ENCODE data around the gene FAXDC2.

FAXDC2 gene

DNA sequence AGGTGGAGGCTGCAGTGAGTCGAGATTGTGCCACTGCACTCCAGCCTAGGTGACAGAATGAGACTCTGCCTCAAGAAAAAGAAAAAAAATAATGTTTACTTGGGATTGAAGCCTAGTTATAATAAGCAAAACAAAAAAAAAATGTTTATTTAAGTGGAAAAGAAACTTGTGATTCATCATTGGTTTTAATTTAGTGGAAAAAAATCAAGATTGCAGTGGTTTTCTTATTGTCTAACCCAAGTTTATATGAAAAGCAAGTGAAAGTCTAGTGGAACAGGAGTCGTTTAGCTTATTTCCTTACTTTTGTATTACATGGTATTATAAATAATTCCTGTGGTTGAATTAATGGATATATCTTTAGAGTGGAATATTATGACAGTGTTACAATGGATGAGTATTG, 16.4 kb upstream of the FAXDC2 start:
- no peak overlapping the region for H2BK12ac ChIP-seq (ENCODE audit: low read length in 2 of 2)
- H3K9me3 ChIP-seq (ENCODE audit: control insufficient read depth, low read length) = no peaks in the 10 kb centered on the region
- H3K4ac ChIP-seq (ENCODE audit: low read depth in 1 of 2, low read length in 2 of 2) = no peak overlapping the region
- H3K27ac ChIP-seq (ENCODE audit: low read length, poor library complexity, severe bottlenecking) = no peak overlapping the region
- H3K36me3 ChIP-seq (ENCODE audit: control insufficient read depth in 1 of 2, insufficient read depth in 2 of 2, low read depth in 1 of 2, low read length in 2 of 2) = peaks cover 31 to 73% of the 10 kb centered on the region in 2 experiments
- H4K8ac ChIP-seq (ENCODE audit: low read length) = no peak overlapping the region
- H4K91ac ChIP-seq (ENCODE audit: low read length) = no peak overlapping the region
- H2BK120ac ChIP-seq (ENCODE audit: low read depth, low read length) = no peak overlapping the region
- no peak overlapping the region for H3K18ac ChIP-seq (ENCODE audit: low read depth in 1 of 2, low read length in 2 of 2)
- peaks cover 21% of the 10 kb centered on the region for H3K79me1 ChIP-seq (replicated peaks; ENCODE audit: low read length, poor library complexity, severe bottlenecking)
- no peak overlapping the region for H3K9ac ChIP-seq (ENCODE audit: low read length)
- H2BK15ac ChIP-seq (ENCODE audit: low read depth, poor library complexity, severe bottlenecking) = no peak overlapping the region
- H3K4me2 ChIP-seq (ENCODE audit: low read length, poor library complexity, severe bottlenecking) = no peak overlapping the region
- H3K27me3 ChIP-seq (ENCODE audit: control insufficient read depth in 1 of 2, insufficient read depth in 1 of 2, low read length in 2 of 2) = no peaks in the 10 kb centered on the region
- no peak overlapping the region for H3K23ac ChIP-seq (ENCODE audit: low read length in 2 of 2)
- H2AFZ ChIP-seq (ENCODE audit: low read depth, low read length) = no peak overlapping the region
- DNase-seq = no peak
- H3K4me3 ChIP-seq (ENCODE audit: insufficient read depth in 1 of 2, low read depth in 1 of 2, low read length in 2 of 2) = no peak overlapping the region
- 100% methylated on average over 1 of the region's 2 CpGs for WGBS
- H2AK5ac ChIP-seq (ENCODE audit: low read length, severe bottlenecking) = no peak overlapping the region
- no peak overlapping the region for H3K14ac ChIP-seq (ENCODE audit: low read length in 2 of 2)
- no peak overlapping the region for H2BK5ac ChIP-seq (ENCODE audit: low read depth, low read length, poor library complexity, severe bottlenecking)
- H3K4me1 ChIP-seq (ENCODE audit: control insufficient read depth, insufficient read depth, low read depth, low read length) = peaks cover 2% of the 10 kb centered on the region

DNA sequence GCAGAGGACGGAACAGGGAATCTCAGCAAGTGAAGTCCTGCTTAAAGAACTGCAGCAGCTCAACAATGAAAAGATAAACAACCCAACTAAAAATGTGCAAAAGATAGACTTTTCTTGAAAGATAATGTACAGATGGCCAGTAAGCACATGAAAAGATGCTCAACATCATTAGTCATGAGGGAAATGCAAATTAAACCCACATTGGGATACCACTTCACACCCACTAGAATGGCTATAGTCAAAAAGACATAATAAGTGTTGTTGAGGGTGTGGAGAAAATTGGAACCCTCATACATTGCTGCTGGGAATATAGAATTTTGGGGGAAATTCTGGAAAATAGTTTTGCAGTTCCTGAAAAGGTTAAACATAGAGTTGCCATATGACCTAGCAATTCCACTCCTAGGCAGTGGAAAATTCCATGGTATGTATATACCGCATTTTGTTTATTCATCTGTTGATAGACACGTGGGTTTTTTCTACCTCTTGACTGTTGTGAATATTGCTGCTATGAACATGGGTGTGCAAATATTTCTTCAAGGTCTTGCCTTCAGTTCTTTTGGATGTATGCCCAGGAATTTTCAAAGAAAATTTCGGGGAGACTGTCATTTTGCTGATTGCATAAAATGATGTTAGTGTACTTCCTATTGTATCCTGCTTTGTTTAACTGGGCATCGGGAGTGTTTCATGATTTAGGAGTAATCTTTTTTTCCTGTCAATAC, 15.2 kb upstream of the FAXDC2 start:
- no peak overlapping the region for H2AK5ac ChIP-seq (ENCODE audit: low read length, severe bottlenecking)
- H3K27ac ChIP-seq (ENCODE audit: low read length, poor library complexity, severe bottlenecking) = no peak overlapping the region
- H4K91ac ChIP-seq (ENCODE audit: low read length) = no peak overlapping the region
- H3K4ac ChIP-seq (ENCODE audit: low read depth in 1 of 2, low read length in 2 of 2) = no peak overlapping the region
- no peak overlapping the region for H2BK5ac ChIP-seq (ENCODE audit: low read depth, low read length, poor library complexity, severe bottlenecking)
- peak; percentile 23 for DNase-seq
- WGBS = 85% methylated on average over 5 of the region's 5 CpGs
- H3K9me3 ChIP-seq (ENCODE audit: control insufficient read depth, low read length) = no peaks in the 10 kb centered on the region
- H2BK15ac ChIP-seq (ENCODE audit: low read depth, poor library complexity, severe bottlenecking) = no peak overlapping the region
- peaks cover 19% of the 10 kb centered on the region for H3K79me1 ChIP-seq (replicated peaks; ENCODE audit: low read length, poor library complexity, severe bottlenecking)
- peaks cover 4% of the 10 kb centered on the region for H3K4me1 ChIP-seq (ENCODE audit: control insufficient read depth, insufficient read depth, low read depth, low read length)
- H3K36me3 ChIP-seq (ENCODE audit: control insufficient read depth in 1 of 2, insufficient read depth in 2 of 2, low read depth in 1 of 2, low read length in 2 of 2) = peaks cover 31 to 61% of the 10 kb centered on the region in 2 experiments
- H3K18ac ChIP-seq (ENCODE audit: low read depth in 1 of 2, low read length in 2 of 2) = no peak overlapping the region
- H4K8ac ChIP-seq (ENCODE audit: low read length) = no peak overlapping the region
- no peak overlapping the region for H3K23ac ChIP-seq (ENCODE audit: low read length in 2 of 2)
- no peaks in the 10 kb centered on the region for H3K27me3 ChIP-seq (ENCODE audit: control insufficient read depth in 1 of 2, insufficient read depth in 1 of 2, low read length in 2 of 2)
- H2AFZ ChIP-seq (ENCODE audit: low read depth, low read length) = no peak overlapping the region
- no peak overlapping the region for H3K9ac ChIP-seq (ENCODE audit: low read length)
- no peak overlapping the region for H3K14ac ChIP-seq (ENCODE audit: low read length in 2 of 2)
- H3K4me3 ChIP-seq (ENCODE audit: insufficient read depth in 1 of 2, low read depth in 1 of 2, low read length in 2 of 2) = no peak overlapping the region
- no peak overlapping the region for H3K4me2 ChIP-seq (ENCODE audit: low read length, poor library complexity, severe bottlenecking)
- H2BK12ac ChIP-seq (ENCODE audit: low read length in 2 of 2) = no peak overlapping the region
- no peak overlapping the region for H2BK120ac ChIP-seq (ENCODE audit: low read depth, low read length)

GRCh38 chr5:154863291-154864080, 13.1 kb upstream of the FAXDC2 start:
- peaks cover 9% of the 10 kb centered on the region for H3K79me1 ChIP-seq (replicated peaks; ENCODE audit: low read length, poor library complexity, severe bottlenecking)
- no peak overlapping the region for H3K4ac ChIP-seq (ENCODE audit: low read depth in 1 of 2, low read length in 2 of 2)
- no peak overlapping the region for H3K27ac ChIP-seq (ENCODE audit: low read length, poor library complexity, severe bottlenecking)
- no peak overlapping the region for H2AFZ ChIP-seq (ENCODE audit: low read depth, low read length)
- H2BK12ac ChIP-seq (ENCODE audit: low read length in 2 of 2) = no peak overlapping the region
- no peak for DNase-seq
- H3K18ac ChIP-seq (ENCODE audit: low read depth in 1 of 2, low read length in 2 of 2) = no peak overlapping the region
- H3K4me1 ChIP-seq (ENCODE audit: control insufficient read depth, insufficient read depth, low read depth, low read length) = peaks cover 7% of the 10 kb centered on the region
- no peak overlapping the region for H4K8ac ChIP-seq (ENCODE audit: low read length)
- no peak overlapping the region for H4K91ac ChIP-seq (ENCODE audit: low read length)
- no peak overlapping the region for H2BK5ac ChIP-seq (ENCODE audit: low read depth, low read length, poor library complexity, severe bottlenecking)
- no peak overlapping the region for H2BK15ac ChIP-seq (ENCODE audit: low read depth, poor library complexity, severe bottlenecking)
- H3K23ac ChIP-seq (ENCODE audit: low read length in 2 of 2) = no peak overlapping the region
- H3K27me3 ChIP-seq (ENCODE audit: control insufficient read depth in 1 of 2, insufficient read depth in 1 of 2, low read length in 2 of 2) = no peaks in the 10 kb centered on the region
- H3K14ac ChIP-seq (ENCODE audit: low read length in 2 of 2) = no peak overlapping the region
- H2AK5ac ChIP-seq (ENCODE audit: low read length, severe bottlenecking) = no peak overlapping the region
- H2BK120ac ChIP-seq (ENCODE audit: low read depth, low read length) = no peak overlapping the region
- no peak overlapping the region for H3K4me2 ChIP-seq (ENCODE audit: low read length, poor library complexity, severe bottlenecking)
- WGBS = 94% methylated on average over 6 of the region's 7 CpGs
- H3K9me3 ChIP-seq (ENCODE audit: control insufficient read depth, low read length) = no peaks in the 10 kb centered on the region
- H3K36me3 ChIP-seq (ENCODE audit: control insufficient read depth in 1 of 2, insufficient read depth in 2 of 2, low read depth in 1 of 2, low read length in 2 of 2) = peaks cover 17 to 48% of the 10 kb centered on the region in 2 experiments
- no peak overlapping the region for H3K4me3 ChIP-seq (ENCODE audit: insufficient read depth in 1 of 2, low read depth in 1 of 2, low read length in 2 of 2)
- no peak overlapping the region for H3K9ac ChIP-seq (ENCODE audit: low read length)

DNA sequence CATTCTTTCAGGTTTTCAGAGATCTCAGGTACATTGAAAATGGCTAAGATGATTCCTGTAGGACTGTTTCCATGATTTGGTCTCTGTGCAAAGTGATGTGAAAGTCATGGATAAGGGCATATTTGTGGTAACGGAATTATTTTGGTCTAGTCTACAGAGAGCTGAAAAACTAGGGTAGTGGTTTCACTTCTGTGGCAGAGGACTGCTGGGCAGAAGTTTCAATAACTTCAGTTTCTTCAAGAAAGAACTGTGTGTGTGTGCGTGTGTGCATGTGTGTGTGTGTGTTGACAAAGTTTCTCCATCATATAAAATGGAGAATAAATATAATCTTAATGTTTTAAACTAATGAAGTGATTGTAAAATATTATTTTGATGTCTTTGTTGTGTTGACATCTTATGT, 12.4 kb upstream of the FAXDC2 start:
- Histone ChIP-seq H3K4ac (ENCODE audit: low read depth in 1 of 2, low read length in 2 of 2) (no peak overlapping the region), H2BK15ac (ENCODE audit: low read depth, poor library complexity, severe bottlenecking) (no peak overlapping the region), H2BK5ac (ENCODE audit: low read depth, low read length, poor library complexity, severe bottlenecking) (no peak overlapping the region), H3K4me1 (ENCODE audit: control insufficient read depth, insufficient read depth, low read depth, low read length) (peaks cover 7% of the 10 kb centered on the region), H2AK5ac (ENCODE audit: low read length, severe bottlenecking) (peak overlapping the region; percentile 28), H3K36me3 (ENCODE audit: control insufficient read depth in 1 of 2, insufficient read depth in 2 of 2, low read depth in 1 of 2, low read length in 2 of 2) (peaks cover 16 to 46% of the 10 kb centered on the region in 2 experiments), H3K18ac (ENCODE audit: low read depth in 1 of 2, low read length in 2 of 2) (no peak overlapping the region), H3K4me2 (ENCODE audit: low read length, poor library complexity, severe bottlenecking) (no peak overlapping the region), H3K79me1 (replicated peaks; ENCODE audit: low read length, poor library complexity, severe bottlenecking) (peaks cover 9% of the 10 kb centered on the region), H2BK12ac (ENCODE audit: low read length in 2 of 2) (no peak overlapping the region), H3K4me3 (ENCODE audit: insufficient read depth in 1 of 2, low read depth in 1 of 2, low read length in 2 of 2) (no peak overlapping the region), H3K14ac (ENCODE audit: low read length in 2 of 2) (no peak overlapping the region), H4K91ac (ENCODE audit: low read length) (no peak overlapping the region), H3K27me3 (ENCODE audit: control insufficient read depth in 1 of 2, insufficient read depth in 1 of 2, low read length in 2 of 2) (no peaks in the 10 kb centered on the region), H3K23ac (ENCODE audit: low read length in 2 of 2) (no peak overlapping the region), H2BK120ac (ENCODE audit: low read depth, low read length) (no peak overlapping the region), H2AFZ (ENCODE audit: low read depth, low read length) (no peak overlapping the region), H3K9me3 (ENCODE audit: control insufficient read depth, low read length) (no peaks in the 10 kb centered on the region), H3K27ac (ENCODE audit: low read length, poor library complexity, severe bottlenecking) (no peak overlapping the region), H4K8ac (ENCODE audit: low read length) (no peak overlapping the region), H3K9ac (ENCODE audit: low read length) (no peak overlapping the region)
- DNase-seq = peak; percentile 47
- 94% methylated on average over 1 of the region's 2 CpGs for WGBS
